HG03571 (cell line): ENCODE results near the gene PMM2.

ENCODE experiments used
- ATAC-seq: cut with Tn5 transposase; IDR thresholded peaks from one replicate; pipeline ENCODE4 v1.9.1; 2021; ENCODE audit not compliant: unreplicated experiment

The PMM2 gene

GRCh38 chr16:8849411-8850011 lies 51.9 kb downstream of the PMM2 start:
- ATAC-seq: no peak

- ATAC-seq: no peak
Observed at GRCh38 chr16:8850279-8850885, 52.7 kb downstream of the PMM2 start.

- ATAC-seq: no peak
Observed at GRCh38 chr16:8851761-8852403, 54.2 kb downstream of the PMM2 start.

- no peak for ATAC-seq
Observed at GRCh38 chr16:8852534-8852933, 54.9 kb downstream of the PMM2 start.

- ATAC-seq: no peak
Observed at GRCh38 chr16:8853150-8853549, 55.5 kb downstream of the PMM2 start.

- ATAC-seq: no peak
Observed at GRCh38 chr16:8853611-8854010, 56.0 kb downstream of the PMM2 start.

GRCh38 chr16:8854298-8854948 lies 56.8 kb downstream of the PMM2 start:
- no peak for ATAC-seq

- no peak for ATAC-seq
Observed at GRCh38 chr16:8855051-8855786, 57.6 kb downstream of the PMM2 start.

- no peak for ATAC-seq
Observed at GRCh38 chr16:8855972-8856371, 58.3 kb downstream of the PMM2 start.

- no peak for ATAC-seq
Observed at GRCh38 chr16:8858994-8859912, 61.6 kb downstream of the PMM2 start.

GRCh38 chr16:8859913-8860881 lies 62.6 kb downstream of the PMM2 start:
- no peak for ATAC-seq

GRCh38 chr16:8861563-8862308 lies 64.1 kb downstream of the PMM2 start:
- ATAC-seq: no peak

GRCh38 chr16:8862309-8863130 lies 64.9 kb downstream of the PMM2 start:
- no peak for ATAC-seq

- ATAC-seq: no peak
Observed at GRCh38 chr16:8863594-8864424, 66.2 kb downstream of the PMM2 start.

GRCh38 chr16:8864480-8865110 lies 67.0 kb downstream of the PMM2 start:
- ATAC-seq: no peak

GRCh38 chr16:8865145-8865882 lies 67.7 kb downstream of the PMM2 start:
- no peak for ATAC-seq
